Fibroblast of peridontal ligament (primary cell): ENCODE data around the gene GRM8.

ENCODE experiments used
- DNase-seq: peaks from one replicate; pipeline ENCODE4 v3.0.0-alpha.2; 2010; ENCODE audit errors: extremely low read depth

Gene GRM8

DNA sequence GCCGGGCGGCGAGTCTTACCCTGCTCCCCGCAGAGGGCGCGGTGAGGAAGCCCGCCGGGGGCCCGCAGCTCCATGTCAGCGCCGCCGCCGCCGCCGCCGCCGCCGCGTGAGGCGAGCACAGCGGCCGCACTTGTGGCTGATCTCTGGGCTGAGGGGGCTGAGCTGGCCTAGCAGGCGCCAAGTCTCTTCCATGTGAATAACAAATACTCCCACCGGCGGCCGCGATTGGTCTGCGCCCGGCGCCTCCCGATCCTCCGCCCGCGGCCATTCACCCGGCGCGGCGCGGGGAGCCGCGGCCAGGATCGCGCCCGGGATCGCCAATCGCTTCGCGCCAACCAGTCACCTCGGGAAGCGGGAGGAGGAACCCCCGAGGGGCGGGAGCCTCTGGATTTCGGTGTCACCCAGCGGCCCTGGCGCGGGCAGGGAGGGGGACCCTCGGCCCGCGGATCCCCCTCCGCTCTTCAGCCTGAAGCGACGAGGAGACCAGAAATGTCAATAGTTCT lies at the start of gene GRM8:
Gene GRM8, minus strand, starts transcription at position 164 of the 503 bp plus-strand sequence.
- DNase-seq = peak; percentile 2

DNA sequence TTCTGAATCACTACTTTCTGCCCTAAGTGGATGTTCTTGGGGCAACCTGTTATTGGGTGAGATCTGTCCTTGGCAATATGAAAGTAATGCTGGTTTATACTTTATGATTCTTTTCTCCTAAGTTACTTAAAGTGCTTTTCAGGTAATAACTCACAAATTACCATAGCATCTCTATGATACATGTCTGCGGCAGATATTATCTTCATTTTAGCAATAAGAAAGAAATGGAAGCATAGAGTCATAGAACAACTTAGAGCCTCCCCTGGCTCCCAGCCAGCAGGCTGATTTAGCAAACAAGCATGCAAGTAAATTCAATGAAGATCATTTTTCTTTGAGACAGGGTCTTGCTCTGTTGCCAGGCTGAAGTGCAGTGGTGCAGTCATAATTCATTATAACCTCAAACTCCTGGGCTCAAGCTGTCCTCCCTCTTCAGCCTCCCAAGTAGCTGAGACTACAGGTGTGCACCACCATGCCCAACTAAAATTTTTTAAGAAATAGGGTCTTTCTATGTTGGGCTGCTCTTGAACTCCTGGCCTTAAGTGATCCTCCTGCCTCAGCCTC lies 38.1 kb upstream of the GRM8 start:
- no peak for DNase-seq

DNA sequence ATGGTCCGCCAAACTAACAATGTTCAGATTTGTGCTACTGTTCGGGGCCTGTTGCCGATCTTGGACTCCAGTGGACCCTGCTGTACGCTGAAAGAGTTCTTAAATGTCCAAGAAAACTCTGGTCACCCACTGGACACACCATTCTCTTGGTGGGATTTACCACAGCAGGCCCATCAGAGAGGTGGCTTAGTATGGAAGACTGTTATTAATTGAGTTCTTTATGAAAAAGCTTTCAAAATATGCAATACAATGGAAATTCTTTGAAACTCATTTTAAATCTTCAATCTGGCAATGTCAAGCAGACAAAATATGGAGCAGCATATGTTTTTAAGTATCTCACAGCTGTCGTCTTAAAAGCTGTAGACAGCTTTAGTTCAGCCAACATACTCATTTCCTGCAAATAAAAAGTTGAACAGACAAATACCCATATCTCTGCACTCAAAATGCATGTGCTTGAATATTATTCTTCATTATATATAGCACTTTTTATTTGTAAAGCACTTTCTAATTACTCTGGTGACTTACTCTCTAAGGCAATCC lies 37.4 kb upstream of the GRM8 start:
- no peak for DNase-seq

DNA sequence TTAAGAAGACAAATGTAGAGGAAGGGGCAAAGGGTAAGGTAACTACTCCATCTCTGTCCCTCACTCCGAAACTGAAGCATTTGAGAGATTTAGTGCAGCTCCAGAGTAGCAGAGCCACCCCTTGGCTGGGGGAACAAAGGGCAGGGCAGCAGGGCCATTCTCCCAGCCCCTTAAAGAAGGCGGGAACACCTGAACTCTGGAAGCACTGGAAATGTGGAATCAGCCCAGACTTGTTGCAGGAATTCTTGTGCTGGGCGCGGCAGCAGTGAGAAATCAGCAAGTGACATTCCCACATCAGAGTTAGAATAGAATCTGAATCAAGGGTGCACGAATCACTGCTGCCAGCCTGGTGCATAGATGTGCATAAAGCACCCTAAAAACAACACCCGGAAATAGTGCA lies 34.4 kb upstream of the GRM8 start:
- DNase-seq = no peak

DNA sequence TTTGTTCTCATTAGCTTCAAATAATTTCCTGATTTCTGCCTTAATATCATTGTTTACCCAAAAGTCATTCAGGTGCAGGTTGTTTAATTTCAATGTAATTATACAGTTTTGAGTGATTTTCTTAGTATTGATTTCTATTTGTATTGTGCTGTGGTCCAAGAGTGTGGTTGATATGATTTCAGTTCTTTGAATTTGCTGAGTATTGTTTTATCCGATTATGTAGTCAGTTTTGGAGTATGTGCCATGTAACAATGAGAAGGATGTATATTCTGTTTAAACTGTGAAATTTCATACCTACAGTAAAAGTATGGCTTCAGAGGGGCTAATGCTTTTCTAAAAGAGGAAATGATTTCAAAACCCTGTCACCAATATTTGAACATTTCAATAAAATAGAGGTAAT lies 17.4 kb upstream of the GRM8 start:
- no peak for DNase-seq

DNA sequence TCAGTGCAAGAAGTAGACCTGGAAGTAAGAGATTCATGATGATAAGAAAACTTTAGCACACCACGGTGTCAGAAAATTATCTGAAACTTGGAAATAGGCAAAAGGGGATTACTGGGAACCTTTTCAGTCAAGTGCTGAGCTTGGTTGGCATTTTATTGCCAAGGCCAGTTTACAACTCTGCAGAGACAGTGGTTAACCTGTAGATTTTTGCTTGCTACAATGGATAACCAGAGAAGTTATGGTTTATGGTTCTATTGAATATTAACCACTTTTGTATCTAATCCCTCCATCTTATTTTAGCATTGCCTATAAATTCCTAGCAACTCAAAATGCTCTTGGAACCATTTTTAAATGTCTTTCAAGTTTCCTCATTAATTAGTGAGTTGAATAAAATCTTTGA lies 13.3 kb upstream of the GRM8 start:
- no peak for DNase-seq

DNA sequence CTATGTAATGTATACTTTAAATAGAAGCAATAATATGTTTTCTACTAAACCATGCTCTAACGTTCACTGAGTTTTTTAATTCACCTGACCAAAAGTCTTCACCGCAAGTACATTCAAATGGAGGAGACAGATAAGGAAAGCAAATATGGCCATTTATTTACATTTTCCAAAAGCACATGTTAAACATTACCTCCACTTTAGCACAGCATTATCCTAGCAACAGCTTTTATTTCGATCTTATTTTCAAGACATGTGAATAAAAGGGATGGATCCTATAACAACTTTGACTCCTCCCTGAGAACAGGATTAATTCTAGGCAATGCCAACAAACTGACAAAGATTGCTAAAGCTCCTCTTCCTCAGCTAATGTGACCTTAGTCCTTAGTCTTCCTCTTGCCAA lies 11.5 kb upstream of the GRM8 start:
- no peak for DNase-seq

DNA sequence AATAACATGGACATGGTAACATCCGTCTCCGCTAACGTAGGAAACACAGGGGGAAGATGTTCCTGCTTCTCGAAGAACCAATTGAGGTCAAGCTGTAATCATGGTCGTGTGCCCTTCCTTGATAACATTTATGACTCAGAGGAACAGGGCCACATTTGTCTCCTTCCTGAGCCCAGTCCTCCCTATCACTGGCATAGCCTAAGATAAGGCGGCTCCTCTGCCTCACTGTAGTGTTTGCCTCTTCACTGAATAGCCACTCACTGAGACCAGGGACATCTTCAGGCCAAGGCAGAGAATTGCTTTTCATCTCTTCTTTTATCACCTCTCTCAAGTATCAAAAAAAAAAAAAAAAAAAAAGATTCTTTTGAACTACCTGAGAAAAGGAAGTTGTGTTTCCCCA lies 5.4 kb upstream of the GRM8 start:
- DNase-seq = no peak

DNA sequence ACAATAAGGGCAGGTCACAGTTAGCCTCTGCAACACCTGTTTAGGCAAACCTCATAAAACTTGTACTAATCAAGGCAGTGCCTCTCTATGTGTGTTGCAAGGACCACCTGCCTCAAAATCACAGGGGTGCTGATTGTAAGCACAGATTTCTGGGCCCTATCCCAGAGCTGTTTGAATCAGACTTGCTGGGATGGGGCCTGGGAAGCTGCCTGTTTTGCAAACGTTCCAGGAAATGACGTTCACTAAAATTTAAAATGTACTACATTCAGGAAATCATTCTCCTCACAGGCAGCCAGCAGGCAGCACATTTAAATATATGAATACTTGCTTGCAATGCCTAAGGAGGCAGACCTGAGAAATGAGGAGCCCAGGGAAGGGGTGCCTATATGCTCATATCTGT lies 4.3 kb upstream of the GRM8 start:
- no peak for DNase-seq

DNA sequence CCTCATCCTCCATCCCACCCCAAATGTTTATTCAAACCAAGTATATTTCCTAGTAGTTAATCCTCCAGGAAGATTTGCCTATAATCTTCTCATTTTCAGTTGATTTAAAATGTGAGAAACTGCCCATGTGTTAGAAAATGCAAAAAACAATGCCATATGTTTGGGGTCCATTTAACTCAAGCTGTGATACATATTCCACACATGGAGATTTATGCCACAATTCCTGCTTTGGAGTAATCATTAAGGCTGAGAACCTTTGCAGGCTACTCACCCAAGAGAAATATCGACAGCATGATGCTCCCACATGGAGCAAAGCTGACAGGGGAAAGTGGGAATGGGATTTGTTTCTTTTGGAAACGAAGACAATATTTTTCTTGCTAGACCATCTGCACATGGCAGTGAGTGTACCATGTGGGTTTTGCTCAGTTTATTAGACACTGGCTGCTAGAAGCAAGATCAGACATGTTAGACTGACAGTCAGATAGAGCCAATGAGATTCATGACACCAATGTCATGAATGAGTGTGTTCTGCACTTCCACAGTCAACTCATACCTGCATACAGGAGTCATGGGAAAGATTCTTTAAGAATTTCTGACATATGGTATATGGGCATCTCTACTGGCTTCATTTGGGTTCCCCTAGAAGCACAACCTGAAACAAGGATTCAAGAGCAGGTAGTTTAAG lies 3.4 kb upstream of the GRM8 start:
- no peak for DNase-seq

DNA sequence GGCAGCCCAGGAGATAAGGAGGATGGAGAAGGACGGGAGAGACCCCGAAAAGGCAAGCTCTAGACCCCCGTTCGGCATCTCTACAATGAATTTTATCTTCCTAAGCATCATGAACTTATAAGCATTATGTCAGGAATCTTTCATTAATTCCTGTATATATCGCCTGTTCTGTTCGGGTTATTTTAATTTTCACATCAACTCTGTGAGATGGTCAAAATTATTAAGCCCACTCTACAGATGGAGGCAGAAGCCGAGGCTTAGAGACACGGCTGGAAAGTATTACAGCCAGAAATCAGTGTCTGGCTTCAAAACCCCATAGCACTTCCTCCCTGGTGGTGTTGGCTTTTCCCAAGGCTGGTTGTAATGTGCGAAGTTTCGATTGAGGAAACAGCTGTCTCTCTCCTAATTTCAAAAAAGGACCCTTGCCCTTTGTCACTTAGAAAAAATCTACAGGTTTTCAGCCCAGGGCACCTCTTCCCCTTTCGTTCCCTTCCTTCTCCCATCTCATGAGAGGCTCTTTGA lies 1.5 kb upstream of the GRM8 start:
- DNase-seq = no peak

DNA sequence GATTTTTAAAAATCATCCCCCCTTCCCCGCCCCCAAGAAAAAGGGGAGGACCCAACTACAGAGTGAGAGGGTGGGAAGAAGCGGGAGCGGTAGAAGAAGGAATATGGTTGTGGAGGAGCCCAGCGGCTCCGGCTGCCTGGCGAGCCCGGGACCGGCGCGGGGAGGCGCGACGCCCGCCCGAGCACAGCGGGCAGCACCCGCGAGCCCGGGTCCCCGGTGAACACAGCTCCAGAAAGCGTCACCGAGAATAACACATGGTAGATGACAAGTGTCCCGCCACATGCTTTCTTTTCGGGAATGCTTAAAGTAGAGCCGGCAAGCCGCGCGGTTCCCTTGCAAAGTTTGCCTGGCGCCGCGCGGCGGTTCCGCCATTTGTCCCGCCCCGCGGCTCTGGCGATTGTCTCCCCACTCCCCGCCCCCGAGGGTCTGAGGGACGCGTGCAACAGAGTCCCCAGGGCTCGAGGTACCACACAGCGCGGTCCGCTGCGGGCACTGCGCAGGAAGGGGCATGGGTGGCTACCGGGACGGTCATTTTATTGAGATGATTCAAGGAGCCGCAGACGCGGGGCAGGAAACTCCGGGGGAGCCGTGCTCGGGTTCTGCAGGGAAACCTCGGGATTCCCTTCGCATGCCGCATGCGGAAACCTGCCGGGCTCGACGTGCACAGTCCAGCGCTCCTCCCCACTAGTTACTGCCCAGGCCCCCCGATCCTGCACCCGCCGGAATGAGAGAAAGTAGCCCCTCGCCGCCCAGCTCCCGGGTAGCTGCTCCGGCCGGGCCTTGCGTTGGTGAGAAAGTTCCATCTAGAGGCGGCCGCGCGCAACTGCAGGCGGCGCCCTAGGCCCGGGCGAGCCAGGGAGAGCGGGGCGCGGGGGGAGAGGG lies 781 bp upstream of the GRM8 start:
- peak; percentile 38 for DNase-seq

DNA sequence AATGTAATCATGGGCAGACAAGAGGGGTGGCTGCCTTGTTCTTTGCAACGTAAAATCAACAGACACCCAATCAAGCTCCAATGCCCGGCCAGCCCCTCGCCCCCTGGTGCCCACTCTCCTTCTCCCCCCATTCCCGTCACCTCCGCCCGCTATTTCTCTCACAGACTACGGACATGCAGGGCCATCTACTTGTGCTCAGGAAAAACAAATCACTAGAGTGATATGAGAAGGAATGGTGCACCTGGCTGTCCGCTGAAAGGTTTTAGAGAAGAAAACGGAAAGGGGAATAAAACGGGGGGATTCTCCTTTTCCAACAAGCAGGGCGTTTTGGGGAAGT lies 396 bp downstream of the GRM8 start:
- no peak for DNase-seq

DNA sequence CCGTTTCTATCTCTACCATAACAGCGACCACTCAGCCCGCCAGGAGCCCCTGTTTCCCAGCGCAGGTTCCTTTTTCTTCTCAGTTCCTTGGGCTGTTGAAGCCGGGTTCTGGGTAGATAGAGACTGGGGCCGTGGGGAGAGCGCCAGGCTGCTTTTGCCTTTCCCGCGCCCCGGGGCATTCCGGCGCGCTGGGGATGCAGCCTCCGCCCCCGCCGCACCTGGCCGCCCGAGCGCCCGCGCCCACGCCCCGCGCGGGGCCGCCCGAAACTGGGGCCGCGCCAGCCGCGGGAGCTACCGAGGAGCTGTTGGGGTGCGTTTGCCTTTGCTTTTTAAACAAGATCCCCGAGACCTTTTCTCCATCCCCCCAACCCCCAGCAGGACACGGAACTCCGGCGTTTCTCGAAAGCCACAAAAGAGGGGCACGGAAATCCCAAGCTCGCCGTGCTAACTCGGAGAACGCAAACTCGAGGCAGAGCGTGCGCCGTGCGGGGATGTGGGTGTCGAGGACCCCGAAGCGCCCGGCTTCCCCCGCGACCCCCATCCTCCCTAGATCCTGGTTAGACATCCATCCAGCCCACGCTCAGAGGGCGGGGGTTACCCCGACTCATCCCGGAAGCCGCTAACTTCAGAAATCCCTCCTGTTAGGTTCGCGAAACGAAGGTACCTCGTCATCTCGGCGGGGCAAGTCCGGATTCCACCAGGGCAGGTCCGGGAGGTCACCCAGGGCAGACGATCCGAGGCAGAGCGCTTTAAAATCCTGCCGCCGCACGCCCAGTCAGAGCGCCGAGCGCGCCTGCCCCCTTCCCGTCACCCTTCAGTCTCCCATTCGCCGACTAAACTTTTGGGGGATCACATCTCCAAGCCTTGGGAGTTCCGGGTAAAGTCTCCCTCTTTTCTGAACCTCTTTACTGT lies 1.0 kb downstream of the GRM8 start:
- no peak for DNase-seq

DNA sequence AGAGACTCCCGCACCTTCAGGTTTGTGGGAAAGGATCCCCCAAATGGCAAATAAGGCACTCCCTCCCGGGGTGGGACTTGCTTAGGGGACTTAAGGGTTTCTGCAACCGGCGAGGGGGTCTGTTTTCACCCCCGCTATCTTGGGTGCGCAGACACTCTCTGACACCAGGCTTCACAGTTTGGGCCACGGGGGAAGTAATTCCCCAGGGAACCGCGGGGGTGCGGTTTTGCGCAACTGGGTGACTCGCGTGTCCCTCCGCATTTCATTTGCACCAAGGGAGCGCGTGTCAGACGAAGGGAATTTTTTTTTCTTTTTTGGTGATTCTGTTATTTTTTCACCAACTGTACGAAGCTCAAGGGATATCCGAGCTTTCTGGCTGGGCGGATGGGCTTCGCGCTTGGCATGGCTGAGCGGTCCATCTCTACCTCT lies 1.7 kb downstream of the GRM8 start:
- DNase-seq = no peak

DNA sequence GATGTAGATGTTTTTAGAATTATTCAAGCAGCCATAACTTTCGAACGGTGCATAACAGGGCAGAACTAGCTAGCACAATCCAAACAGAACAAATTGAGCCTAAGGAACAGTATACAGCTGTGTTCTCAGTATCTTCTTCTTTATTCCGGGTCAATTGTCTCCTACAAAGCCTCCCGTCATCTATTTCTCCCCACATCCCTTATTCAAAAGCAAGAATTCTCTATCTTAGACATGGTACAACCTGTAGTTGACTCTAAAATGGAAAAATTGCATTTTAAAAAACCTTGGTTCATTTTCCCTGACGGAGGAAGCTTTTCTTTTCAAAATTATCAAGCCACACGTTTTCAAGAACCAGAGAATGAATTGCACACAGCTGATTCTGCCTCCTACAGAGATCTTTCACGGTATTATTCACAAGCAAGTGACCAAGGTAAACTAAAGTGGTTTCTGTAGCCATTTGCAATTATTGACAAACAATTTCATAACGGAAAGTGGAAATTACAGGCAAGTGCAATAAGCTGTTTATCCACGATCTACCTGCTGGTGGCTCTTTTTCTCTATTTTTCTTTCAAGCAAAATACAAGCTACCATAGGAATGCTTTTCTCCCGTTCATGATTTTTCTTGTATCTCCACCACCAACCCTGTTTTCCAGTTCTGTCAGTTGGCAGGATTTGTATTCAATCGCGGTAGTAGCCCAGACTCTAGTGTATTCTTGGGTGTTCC lies 2.3 kb downstream of the GRM8 start:
- no peak for DNase-seq

DNA sequence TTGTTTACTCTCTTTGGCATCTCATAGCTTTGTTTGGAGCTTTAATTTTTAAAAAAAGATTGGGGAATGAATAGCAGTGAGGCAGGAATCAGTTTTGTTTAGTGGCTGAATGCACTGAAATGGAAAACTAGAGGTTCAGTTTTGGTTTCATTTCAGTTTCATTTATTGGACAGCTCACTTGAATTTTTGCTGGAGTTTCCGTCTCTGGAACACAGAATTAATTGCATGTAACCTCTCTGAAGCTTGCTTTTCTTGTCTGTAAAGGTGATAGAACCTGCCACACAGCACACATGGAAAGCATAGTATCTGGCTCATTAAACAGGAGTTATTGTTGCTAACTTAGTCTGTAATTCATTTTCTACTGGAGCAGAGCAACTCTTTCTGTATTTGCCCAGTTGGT lies 7.1 kb downstream of the GRM8 start:
- no peak for DNase-seq

DNA sequence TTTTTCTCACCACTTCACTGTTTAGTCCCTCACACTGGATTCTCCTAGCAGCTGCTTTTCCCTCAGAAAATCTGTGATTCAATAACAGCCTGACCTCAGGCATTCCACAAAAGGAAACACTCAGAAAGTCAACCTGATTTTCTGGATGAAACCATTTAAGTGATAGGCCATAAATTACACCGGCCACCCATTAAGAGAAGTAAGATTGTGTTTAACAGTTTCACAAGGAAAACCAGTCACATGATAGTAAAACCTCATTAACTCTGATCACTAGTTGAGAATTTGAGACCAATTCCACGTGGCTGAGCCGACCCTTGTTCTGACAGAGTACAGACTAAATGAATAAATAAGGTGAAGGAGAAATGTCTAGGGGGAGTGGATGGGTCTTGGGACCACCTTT lies 7.7 kb downstream of the GRM8 start:
- DNase-seq = no peak

DNA sequence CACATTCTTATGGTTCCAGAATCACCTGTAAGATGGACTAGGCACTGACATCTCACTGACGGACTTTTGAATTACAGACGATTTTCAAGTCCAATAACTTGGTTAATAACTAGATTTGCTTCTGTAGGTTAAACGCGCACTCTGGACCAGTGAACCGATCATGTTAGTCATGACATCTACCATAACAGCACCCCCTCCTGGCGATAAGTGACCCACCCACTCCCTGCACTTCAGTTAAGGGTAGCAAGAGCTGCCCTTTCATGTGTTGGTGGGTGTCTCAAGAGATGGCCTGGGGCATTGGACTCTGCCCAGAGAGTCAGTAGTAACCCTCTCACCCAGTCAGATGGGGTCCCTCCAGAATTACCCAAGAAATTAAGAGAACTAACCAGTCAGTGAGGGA lies 12.9 kb downstream of the GRM8 start:
- no peak for DNase-seq

DNA sequence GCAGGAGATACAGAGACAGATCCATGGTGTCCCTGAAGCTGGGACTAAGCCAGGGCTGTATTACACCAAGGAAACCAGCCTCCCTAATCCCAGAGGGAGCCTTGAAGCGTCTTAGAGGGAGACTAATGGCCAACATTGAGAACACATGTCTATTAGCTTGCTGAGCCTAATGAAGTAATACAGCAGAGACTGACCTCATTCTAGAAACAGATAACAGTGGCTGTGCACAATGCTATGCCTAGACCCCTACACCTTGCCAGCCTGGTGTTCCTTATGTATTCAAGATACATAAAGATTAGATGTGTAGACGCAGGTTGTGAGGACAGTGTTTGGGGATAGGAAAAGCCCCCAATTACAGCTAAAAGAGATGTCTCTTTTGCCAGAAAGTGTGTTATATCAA lies 19.1 kb downstream of the GRM8 start:
- DNase-seq = no peak

DNA sequence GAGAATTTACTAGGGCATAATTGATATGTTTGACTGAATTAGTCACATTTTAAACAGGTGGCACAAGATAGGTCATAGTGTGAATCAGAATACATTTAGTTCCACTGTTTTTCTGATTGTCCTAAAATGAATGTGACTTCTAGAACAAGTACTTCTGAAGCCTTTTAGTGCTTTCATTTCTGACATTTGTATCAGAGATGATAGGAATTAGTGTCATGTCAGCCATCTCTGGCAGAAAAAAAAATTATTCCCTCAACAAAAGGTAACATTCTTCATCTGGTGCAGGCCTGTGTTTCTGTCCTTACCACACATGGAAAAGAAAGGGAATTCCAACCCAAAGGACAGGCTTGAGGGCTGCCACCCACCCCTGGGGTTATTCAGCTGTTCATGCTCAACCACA lies 21.3 kb downstream of the GRM8 start:
- DNase-seq = no peak
